HG03159 (cell line): ENCODE data around the gene TIFAB.

Experiments used
- ATAC-seq: cut with Tn5 transposase; IDR thresholded peaks from one replicate; pipeline ENCODE4 v1.9.1; 2021; ENCODE audit warnings: mild to moderate bottlenecking, moderate library complexity; ENCODE audit not compliant: unreplicated experiment

The TIFAB gene

DNA sequence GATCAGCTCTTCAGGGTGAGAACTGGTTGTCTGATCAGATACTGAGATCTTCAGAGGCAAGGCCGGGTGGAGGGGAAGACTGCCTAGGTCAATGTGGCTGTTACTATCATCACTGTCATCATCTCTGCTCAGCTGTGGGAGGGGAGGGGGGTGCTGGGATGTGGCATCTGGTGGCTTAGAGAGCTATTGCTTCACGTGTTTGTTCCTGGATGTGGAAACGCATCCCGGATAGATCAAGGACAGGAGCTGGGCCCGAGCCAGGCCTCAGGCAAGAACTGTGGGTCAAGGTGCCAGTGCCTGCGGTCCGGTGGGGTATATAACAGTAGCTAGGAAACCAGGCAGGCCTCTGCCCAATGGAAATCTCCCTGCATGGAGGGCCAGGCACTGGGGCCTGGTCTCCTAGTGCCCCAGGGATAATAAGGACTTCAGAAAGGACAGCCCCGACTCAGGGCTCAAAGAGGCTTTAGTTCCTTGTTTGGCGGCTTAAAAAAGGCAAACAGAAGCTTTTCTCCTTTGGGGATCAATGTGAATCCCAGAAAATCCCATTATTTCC lies 30.3 kb upstream of the TIFAB start:
- ATAC-seq, result no peak

DNA sequence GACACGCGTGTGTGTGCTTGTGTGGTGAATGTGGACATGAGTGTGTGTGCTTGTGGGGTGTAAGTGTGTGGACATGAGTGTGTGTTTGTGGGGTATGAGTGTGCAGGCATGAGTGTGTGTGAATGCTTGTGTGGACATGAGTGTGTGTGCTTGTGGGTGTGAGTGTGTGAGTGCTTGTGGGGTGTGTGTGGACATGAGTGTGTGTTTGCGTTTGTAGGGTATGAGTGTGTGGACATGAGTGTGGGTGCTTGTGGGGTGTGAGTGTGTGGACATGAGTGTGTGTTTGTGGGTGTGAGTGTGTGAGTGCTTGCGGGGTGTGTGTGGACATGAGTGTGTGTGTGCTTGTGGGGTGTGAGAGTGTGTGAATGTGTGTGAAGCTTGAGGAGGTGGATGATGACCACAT lies 29.8 kb upstream of the TIFAB start:
- ATAC-seq, result no peak

DNA sequence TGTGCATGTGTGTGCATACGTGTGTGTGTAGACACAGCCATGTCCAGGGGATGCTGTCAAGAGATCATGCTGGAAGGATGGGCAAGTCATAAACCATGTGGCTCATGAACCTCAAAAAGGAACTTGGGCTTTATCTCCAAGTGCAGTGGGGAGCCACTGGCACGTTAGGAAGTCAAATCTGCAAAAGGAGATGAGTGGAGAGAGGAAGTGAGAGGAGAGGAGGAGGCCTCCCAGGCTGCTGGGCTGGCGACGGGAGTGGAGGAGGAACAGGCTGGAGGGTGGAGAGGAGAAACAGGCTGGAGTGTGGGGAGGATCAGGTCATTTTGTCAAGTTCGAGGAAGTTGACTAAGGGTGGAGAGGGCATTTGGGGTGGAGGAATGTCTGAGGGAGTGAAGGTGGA lies 29.2 kb upstream of the TIFAB start:
- no peak for ATAC-seq

DNA sequence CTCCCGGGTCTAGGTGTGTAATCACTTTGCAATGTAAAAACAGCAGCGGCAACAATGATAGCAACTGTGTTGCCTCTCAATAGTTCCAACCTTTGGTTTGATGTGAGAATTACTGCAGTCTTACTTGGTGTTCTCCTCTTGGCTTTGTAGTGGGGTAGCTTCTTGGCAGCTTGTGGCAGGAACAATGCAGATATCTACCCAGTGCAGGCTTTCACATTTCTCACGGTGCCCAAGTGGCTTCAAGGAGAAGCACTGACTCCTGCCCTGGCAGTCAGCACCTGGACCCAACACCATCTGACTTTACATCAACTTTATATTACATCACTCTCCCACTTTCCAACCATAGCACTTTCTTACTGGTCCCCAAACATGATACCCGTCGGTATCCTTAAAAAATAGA lies 28.4 kb upstream of the TIFAB start:
- ATAC-seq, result no peak

DNA sequence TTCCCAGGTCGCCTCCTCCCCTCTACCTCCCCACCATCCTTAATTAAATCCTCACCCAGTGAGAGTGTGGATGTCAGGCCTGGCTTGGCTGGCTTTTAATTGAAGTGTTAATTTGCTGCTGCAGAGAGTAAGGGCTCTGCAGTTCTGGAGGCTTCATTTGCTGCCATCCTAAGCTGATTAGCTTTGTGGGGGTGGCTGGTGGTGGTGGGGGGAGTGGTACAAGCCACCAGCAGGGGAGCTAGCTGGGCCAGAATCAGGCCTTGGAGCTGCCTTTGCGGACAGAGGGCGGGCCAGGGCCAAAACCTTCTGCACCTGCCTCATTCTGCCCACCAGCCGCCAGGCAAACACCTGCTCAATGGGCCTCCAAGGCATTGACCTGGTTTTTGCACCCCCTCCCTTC lies 26.8 kb upstream of the TIFAB start:
- ATAC-seq, result no peak

DNA sequence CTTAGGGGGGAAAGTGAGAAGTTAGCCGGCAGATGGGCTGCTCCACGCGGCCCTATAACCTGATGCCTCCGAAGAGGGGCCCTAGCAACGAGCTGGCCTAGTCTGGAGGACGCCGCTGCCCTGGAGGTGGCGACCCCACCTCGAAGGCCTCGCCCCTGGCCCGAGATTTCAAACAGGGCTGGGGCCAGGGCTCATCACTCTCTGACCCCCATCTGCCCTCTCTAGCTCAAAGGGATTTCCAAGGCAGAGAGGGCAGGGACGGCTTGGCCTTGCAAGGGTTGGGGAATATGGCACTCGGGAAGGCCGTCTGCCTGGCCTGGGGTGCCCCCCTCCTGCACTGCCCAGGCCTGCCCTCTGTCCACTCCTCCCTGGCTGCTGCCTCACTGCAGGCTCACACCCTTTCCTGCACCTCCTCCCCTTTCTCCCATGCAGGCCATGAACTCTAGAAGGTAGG lies 25.5 kb upstream of the TIFAB start:
- ATAC-seq, result no peak

DNA sequence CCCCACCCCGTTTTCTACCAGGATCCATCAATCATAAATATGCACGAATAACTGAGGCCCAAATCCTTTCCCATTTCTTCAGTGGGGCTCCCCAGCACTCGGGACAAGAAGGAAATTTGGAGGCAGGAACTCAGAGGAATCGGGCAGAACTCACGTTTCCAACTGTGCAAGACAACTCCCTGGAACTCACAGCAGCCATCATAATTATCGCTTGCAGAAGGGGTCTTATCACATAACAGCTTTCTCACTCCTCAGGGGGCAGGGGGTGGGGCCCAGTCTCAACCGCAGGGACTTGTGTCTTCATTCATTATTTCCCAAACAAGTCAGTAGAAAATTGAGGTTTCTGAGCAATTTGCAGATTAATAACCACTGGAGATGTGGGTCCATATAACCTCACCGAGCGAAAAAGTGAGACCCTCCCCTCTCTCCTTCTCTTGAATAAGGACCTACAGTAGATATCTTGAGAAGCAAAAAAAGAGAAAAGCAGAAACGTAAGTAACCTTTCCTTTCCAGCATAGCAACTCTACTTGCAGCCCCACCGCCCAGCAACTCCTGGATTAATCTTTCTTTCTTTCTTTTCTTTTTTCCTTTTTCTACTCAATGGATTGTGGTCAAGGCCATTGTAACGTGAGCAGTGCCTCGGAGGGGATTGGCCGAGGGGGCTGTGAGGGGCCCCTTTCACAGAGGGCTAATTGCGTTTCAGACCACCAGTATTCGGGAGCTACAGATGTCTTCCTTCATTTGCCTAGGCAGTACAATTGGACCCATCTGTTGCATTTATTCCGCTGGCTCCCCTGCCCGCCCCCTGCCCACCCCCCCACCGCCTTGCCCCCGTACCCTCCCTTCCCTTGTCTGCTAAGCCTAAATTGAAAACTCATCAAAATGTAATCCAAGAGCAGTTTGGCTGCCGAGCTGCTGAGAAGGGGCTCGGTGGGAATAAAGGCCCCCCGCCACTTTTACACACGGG lies 24.7 kb upstream of the TIFAB start:
- no peak for ATAC-seq

DNA sequence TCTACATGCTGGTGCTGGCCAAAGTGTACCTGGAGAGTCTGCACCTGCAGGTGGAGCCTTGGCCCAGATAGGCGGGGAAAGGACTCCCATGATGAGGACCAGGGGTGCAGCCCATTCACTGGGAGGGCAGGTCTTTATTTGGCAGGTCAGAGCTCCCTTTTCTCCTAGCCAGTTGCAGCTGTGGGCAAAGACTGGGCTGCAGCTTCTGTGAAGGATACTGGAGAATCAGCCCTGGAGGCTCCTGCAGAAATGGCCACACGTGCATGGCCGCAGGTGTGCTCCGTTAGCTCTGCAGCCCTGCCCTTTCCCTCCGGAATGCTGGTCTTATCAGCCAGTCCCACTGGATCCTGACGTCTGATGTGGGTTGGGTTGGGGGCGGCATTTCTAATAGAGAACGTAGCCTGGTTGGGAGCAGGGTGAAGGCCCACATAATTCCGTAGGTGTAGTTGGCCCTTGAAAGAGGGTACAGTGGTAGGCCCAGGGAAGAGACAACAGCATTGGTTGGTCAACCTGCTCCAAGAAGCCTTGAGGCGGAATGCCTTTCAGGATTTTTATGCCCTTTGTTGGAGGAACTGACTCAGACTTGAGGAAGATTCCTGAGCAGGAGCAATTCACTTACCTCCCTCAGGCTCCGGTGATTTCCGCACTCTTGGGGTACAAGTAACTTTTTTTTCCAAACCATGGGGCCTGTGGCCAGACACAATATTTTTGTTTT lies 22.0 kb upstream of the TIFAB start:
- ATAC-seq, result no peak

DNA sequence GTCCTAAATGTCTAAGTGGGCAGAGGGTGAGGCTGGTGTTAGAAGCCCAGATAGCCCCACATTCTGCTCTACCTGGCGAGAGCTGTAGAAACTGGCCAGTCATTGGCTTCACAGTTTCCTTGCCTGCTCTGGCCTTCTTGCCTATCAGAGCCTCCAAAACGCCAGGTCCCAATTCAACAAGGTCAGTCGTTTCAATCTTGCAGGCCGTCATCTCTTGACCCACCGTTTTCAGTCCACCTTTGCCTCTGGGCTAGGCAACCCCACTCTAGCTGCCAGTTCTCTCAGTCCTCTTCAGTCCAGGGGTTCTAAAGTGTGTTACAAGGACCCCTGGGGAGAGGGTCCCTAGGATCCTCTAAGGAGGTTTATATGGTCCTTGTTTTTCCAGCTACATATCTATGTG lies 20.0 kb upstream of the TIFAB start:
- no peak for ATAC-seq

DNA sequence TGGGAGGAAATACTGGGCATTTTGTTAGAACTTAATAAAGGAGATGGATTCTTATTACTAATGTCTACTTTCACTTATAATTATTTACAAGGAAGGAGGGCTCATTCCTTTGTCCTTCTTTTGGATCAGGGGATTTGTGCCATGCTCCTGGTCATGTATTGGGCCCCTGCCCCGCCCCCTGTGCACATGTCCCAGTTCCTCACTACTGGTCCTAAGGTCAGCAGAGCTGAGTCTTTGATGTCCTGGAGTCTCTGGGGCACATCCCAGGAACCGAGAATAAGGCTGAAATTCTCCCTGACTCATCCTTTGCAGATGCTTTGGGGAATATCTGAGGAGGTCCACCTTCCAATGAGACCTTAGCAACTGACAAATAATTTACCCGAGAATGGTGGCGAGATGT lies 19.6 kb upstream of the TIFAB start:
- no peak for ATAC-seq

DNA sequence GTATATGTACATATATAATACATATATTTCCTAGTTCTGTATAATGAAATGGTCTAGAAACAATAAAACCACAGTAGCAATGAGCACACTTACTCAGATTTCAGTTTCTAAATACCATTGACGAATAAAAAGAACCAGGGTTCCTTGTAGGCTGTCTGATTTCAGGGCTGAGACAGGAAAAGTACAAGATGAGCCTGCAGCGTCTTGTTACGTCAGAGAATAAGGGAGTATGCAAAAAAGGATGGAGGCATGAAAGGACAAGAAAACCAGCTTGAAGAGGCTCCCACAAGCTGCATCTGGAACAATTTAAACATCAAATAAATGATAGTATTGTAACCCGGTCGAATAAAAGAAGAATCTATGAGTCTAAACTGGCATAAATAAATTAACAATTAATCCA lies 17.8 kb upstream of the TIFAB start:
- no peak for ATAC-seq

DNA sequence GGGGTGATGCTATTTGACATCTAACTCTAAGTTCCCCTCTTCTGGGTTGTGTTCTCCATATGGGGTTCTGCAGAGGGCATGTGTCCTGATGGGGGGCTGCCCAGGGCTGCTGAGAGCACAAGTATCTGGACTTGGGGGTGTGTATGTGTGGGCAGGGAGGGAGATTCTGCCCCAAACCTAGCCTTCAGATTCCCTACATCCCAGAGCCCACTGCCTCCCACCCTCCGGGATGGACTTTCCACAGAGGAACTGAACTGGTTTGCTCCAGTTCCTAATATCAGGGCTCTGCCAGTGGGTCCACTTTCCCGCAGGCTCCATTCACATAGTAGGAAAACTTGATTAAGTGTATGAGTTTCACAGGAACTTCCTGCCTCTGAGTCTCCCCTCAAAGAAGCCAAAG lies 16.4 kb upstream of the TIFAB start:
- no peak for ATAC-seq

DNA sequence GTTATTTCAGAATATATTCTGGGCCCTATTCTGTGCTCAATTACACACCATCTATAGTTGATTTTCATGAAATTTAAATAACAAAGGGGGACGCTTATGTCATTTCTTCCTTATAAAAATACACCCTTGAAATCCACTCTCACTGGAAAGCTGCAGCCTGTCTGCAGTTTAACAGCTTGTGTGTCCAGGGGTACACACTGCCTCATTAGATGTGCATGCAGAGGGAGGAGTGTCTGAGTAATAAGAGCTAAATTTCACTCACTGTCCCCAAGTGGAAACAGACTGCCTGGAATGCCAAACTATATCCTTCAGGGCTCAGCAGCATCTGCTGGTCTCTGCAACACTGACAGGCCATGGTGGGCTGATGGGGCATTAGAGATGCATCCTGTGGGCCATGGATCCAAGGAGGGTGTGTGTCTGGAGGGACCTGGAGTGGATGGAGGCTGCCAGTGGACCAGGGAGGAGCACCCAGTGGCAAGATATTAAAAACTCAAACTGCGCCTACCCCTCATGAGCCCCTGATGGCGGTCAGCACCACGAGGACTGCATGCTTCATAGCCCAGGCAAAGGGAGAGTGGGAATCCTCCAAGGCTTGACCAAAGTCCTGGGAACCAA lies 15.8 kb upstream of the TIFAB start:
- no peak for ATAC-seq

DNA sequence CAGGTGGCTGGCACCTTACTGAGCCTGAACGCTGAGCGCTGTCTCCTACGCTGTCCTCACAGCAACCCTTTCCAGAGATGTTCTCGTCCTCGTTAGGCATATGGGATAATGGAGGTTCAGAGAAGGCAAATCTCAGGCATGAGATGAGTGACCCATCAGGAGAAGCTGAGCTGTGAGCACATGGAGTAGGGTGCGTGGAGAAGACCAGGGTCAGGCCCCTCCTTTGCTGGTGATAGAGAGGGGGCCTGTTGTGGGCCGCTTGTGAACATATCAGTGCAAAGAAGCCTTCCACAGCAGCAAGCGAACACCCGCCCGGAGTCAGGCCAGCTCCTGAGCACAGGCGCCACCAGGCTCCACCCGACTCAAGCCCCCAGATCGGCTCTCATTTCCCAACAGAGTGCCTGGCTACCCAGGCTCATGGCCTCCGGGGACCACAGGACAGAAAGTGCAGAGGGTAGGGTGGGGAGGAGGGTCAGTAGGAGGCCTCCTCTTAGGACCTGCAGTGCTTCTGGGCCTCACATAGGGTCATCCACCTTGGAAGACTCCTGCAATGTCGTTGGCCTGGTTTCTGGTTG lies 15.0 kb upstream of the TIFAB start:
- no peak for ATAC-seq

DNA sequence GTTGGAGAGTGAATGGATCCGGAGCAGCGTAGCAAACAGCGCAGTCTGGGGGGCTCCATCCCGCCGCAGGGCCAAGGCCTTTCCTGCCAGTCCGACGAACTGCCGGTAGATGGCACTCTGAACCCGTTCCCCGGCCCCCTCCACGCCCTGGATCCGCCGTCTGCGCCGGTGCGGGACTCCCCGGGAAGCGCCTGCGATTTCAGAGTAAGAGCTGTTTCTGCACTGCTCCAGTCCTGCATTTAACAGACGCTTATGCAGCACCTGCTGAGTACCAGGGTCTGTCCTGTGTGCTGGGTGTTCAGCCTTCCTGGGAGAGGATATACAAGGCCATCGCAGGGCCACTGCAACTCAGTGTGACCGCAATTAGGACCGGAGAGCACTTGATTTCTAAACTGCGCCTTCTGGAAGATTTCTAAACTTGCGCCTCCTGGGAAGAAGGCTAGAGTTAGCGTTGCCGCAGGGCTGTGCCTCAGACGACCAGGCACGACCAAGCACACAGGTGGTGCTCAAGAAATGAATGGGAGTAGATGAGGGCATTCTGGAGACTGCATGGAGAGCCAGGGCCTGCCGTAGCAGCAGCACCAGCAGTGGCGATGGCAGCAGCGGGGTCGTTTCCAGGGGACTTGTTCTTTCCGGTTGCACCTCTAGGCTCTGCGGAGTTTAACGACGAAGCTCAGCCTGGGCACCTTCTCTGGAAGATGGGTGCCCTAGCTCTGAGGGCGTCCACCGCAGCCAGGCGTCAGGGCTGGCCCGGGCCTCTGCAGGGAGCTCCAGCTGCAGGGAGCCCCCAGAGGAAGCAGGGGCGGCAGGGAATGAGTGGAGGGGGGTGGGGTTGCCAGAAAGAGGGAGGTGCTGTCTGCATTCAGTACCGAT lies 14.3 kb upstream of the TIFAB start:
- ATAC-seq, result peak; percentile 72

DNA sequence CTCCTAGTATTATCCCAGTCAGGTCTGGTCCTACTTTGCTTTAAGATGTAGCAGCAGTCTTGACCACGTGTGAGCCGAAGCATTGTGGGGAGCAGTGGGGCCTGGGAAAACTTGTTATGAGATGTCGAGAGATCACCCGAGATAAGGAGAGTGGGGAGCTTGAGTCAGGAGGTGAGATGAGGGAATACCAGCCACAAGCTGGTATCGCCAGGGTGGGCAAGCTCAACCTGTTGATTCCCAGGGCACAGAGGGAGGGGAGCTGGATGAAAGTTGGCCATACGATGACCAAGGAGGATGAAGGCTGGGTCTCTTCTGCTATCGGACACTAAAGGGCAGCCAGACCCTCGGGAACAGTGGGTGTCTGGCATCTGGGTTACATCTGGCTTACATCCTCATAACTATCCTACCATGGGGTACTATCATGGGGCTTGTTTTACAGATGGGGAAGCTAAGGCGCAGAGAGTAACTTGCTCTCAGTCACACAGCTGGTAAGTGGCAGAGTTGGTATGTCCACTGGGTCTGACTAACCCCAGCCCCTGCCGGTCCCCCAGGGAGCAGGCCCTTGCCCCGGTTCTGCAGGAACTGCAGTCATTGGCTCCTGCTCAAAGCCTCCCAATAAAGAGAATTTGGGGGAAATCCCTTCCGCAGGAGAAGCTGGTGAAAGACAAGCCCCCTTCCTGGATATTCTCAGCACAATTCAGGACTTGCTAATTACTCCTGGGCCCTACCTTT lies 13.4 kb upstream of the TIFAB start:
- ATAC-seq, result no peak

DNA sequence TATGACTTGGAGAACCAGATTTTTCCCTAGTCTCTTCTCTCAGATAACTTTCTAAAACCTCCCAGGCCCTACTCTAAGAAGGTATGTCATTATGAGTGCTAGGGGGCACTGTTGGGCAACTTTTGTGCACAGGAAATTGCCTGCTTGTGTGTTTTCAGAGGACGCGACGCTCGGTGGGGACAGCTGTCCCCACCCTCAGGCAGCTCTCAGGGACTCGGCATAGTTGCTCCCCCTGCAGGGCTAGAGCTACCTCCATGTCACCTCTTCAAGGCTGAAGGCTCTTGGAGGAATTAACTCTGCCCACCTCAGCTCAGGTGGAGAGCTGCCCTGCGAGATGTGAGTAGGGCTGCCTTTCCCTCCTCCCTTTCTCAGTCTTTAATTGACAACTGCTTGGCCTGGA lies 10.2 kb upstream of the TIFAB start:
- no peak for ATAC-seq

DNA sequence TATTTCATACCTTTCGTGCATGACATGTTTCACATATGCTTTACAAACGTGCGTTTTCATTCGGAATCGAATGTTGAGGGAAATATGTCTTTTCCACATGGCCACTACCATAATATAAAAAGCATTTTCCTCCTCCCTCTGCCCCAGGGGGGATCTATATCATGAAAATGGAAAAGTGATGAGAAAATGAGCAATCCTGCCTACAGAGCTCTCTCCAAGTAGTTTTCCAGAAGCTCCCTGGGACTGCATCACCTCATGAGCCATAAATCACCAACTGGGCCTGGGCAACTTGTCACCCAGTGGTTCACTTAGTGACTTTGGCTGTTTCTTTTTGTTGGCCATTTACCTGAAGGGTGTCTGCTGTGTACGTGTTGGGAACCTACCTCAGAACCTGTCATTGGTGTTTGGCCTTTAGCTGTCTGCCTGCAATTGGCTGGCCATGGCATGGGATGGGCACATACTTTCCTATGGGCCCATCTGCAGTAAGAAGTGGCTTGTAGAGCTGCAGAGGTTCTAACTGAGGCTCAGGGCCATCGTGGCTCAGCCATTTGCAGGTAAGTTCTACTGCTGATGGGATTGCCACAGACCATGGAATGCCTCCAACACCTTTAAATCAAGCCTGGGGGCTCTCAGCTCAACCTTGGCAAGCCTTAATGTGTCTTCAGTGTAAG lies 9.5 kb upstream of the TIFAB start:
- ATAC-seq, result no peak
